Measurements from ENCODE around the gene PTCSC3. TPM values are rescaled to one million over a fixed set of nuclear protein-coding genes. Genes with fewer than 3 reads are reported as not detected.

The PTCSC3 gene
- total RNA-seq, 1 donor from 2014 or later: not detected

- H3K36me3 Mint-ChIP-seq (ENCODE audit: low read depth, unreplicated experiment): no peaks in the 10 kb centered on the region
Measured at GRCh38 chr14:36214476-36215216, 38.1 kb upstream of the PTCSC3 start.

GRCh38 chr14:36212987-36213386 is 36.5 kb upstream of the PTCSC3 start:
- Mint-ChIP-seq H3K27me3 (ENCODE audit: unreplicated experiment) (peaks cover 1% of the 10 kb centered on the region), H3K4me1 (ENCODE audit: unreplicated experiment) (no peaks in the 10 kb centered on the region), H3K4me3 (ENCODE audit: unreplicated experiment) (no peak overlapping the region), H3K27ac (ENCODE audit: unreplicated experiment) (no peak overlapping the region), H3K9me3 (ENCODE audit: unreplicated experiment) (no peaks in the 10 kb centered on the region), H3K36me3 (ENCODE audit: low read depth, unreplicated experiment) (no peaks in the 10 kb centered on the region)
- TF ChIP-seq CTCF (IDR thresholded peaks at IDR 0.05; ENCODE audit: unreplicated experiment): no peak
- DNase-seq (ENCODE audit: low spot score): no peak

More at GRCh38 chr14:36214476-36215216, 38.1 kb upstream of the PTCSC3 start:
- Mint-ChIP-seq H3K27me3 (ENCODE audit: unreplicated experiment) (no peaks in the 10 kb centered on the region), H3K9me3 (ENCODE audit: unreplicated experiment) (no peaks in the 10 kb centered on the region), H3K4me3 (ENCODE audit: unreplicated experiment) (no peak overlapping the region), H3K27ac (ENCODE audit: unreplicated experiment) (no peak overlapping the region), H3K4me1 (ENCODE audit: unreplicated experiment) (no peaks in the 10 kb centered on the region)
- DNase-seq (ENCODE audit: low spot score): no peak
- TF ChIP-seq CTCF (IDR thresholded peaks at IDR 0.05; ENCODE audit: unreplicated experiment): no peak

GRCh38 chr14:36212577-36212976 is 36.1 kb upstream of the PTCSC3 start:
- Mint-ChIP-seq H3K4me3 (ENCODE audit: unreplicated experiment) (no peak overlapping the region), H3K27ac (ENCODE audit: unreplicated experiment) (no peak overlapping the region), H3K4me1 (ENCODE audit: unreplicated experiment) (no peaks in the 10 kb centered on the region), H3K27me3 (ENCODE audit: unreplicated experiment) (peaks cover 1% of the 10 kb centered on the region), H3K9me3 (ENCODE audit: unreplicated experiment) (no peaks in the 10 kb centered on the region), H3K36me3 (ENCODE audit: low read depth, unreplicated experiment) (no peaks in the 10 kb centered on the region)
- no peak for DNase-seq (ENCODE audit: low spot score)
- TF ChIP-seq CTCF (IDR thresholded peaks at IDR 0.05; ENCODE audit: unreplicated experiment): no peak

GRCh38 chr14:36208690-36209278 is 32.3 kb upstream of the PTCSC3 start:
- DNase-seq (ENCODE audit: low spot score): no peak
- H3K4me3 Mint-ChIP-seq (ENCODE audit: unreplicated experiment): no peak overlapping the region
- H3K27me3 Mint-ChIP-seq (ENCODE audit: unreplicated experiment): peaks cover 1% of the 10 kb centered on the region
- no peaks in the 10 kb centered on the region for H3K36me3 Mint-ChIP-seq (ENCODE audit: low read depth, unreplicated experiment)
- no peaks in the 10 kb centered on the region for H3K4me1 Mint-ChIP-seq (ENCODE audit: unreplicated experiment)
- H3K27ac Mint-ChIP-seq (ENCODE audit: unreplicated experiment): no peak overlapping the region
- no peaks in the 10 kb centered on the region for H3K9me3 Mint-ChIP-seq (ENCODE audit: unreplicated experiment)
- TF ChIP-seq CTCF (IDR thresholded peaks at IDR 0.05; ENCODE audit: unreplicated experiment): no peak

GRCh38 chr14:36207500-36207899 is 31.0 kb upstream of the PTCSC3 start:
- Mint-ChIP-seq H3K27me3 (ENCODE audit: unreplicated experiment) (peaks cover 1% of the 10 kb centered on the region), H3K27ac (ENCODE audit: unreplicated experiment) (no peak overlapping the region), H3K4me1 (ENCODE audit: unreplicated experiment) (no peaks in the 10 kb centered on the region), H3K4me3 (ENCODE audit: unreplicated experiment) (no peak overlapping the region), H3K36me3 (ENCODE audit: low read depth, unreplicated experiment) (no peaks in the 10 kb centered on the region), H3K9me3 (ENCODE audit: unreplicated experiment) (no peaks in the 10 kb centered on the region)
- no peak for TF ChIP-seq CTCF (IDR thresholded peaks at IDR 0.05; ENCODE audit: unreplicated experiment)
- DNase-seq (ENCODE audit: low spot score): no peak

Measured in endothelial cell (in vitro differentiated cells).